ENCODE results near the gene PLCL1.

- TF ChIP-seq CTCF (IDR thresholded peaks at IDR 0.05) (no peak), FOXJ3 (CRISPR knock-in tag; IDR thresholded peaks at IDR 0.05) (no peak), EP300 (IDR thresholded peaks at IDR 0.05; ENCODE audit: borderline replicate concordance in 1 of 2, low read depth in 1 of 2, low read length in 1 of 2) (no peak), YY1 (IDR thresholded peaks at IDR 0.05; ENCODE audit: low read depth) (no peak), IRF3 (IDR thresholded peaks at IDR 0.05; ENCODE audit: low read depth, low read length) (no peak), POLR2AphosphoS5 (IDR thresholded peaks at IDR 0.05; ENCODE audit: low read depth, low read length) (no peak), NRF1 (IDR thresholded peaks at IDR 0.05; ENCODE audit: low read depth, low read length) (no peak), RXRA (IDR thresholded peaks at IDR 0.05; ENCODE audit: borderline replicate concordance, low read depth) (no peak), NFIC (IDR thresholded peaks at IDR 0.05; ENCODE audit: borderline replicate concordance) (no peak), RCOR1 (IDR thresholded peaks at IDR 0.05; ENCODE audit: low read length) (no peak), REST (IDR thresholded peaks at IDR 0.05; ENCODE audit: low read depth, low read length) (no peak), RAD21 (IDR thresholded peaks at IDR 0.05; ENCODE audit: low read length) (no peak)
Measured at GRCh38 chr2:198012025-198012424, 207.6 kb downstream of the PLCL1 start.

Measured in SK-N-SH (cell line).